Measurements from ENCODE around the gene SCARB1. TPM values are rescaled to one million over a fixed set of nuclear protein-coding genes. Genes with fewer than 3 reads are reported as not detected.

Gene SCARB1
- total and polyA plus RNA-seq, 4 donors, result 14.9 to 88.4 (median 56.2) TPM

DNA sequence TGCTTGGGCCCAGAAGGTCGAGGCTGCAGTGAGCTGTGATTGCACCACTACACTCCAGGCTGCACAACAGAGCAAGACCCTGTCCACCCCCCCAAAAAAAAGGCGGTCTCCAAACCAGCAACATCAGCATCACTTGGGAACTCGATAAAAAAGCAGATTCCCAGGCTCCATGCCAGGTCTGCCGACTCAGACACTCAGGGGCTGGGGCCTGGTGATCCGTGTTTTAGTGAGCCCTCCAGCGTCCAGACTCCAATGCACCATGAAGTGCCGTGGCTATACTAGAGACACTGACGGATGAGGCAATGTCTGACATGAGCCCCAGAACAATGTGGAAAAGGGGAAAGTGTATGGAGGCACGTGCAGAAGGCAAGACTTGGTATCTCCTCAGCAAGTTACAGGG lies 28.8 kb downstream of the SCARB1 start:
- Histone ChIP-seq H3K9me3 (ENCODE audit: control insufficient read depth, insufficient read depth, low read length) (peaks cover 3% of the 10 kb centered on the region), H3K27me3 (ENCODE audit: control insufficient read depth, insufficient read depth, low read length) (no peaks in the 10 kb centered on the region), H3K4me3 (ENCODE audit: low read depth, low read length) (no peak overlapping the region), H3K4me1 (ENCODE audit: control insufficient read depth, insufficient read depth, low read length) (peaks cover 34% of the 10 kb centered on the region), H3K36me3 (ENCODE audit: control insufficient read depth, insufficient read depth, low read length) (peaks cover 3% of the 10 kb centered on the region), H3K27ac (ENCODE audit: low read depth, low read length) (no peak overlapping the region)
- no peak for DNase-seq (ENCODE audit: low read depth in 4 of 6, low spot score in 6 of 6)
- 61% methylated on average over 8 of the region's 9 CpGs for WGBS (ENCODE audit: insufficient coverage)

DNA sequence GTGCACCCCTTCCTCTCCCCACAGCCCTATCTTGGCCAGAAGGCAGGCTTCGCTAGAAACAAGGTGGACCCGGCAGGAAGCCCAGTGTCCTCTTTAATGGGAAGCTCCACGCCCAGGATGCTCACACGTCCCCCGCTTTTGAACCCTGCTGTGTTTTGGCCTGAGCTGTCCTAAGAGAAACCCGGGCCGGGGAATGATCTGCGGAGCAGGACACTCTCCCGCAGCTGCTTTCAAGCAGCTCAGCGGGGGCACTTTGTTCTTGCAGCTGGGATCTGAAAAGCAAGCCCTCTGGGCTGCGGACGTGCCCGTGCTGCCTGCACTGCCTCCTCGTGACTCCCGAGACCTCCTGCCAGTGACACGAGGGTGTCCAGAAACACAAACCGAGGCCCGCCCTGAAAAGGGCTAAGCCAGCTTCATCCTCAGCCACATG lies 30.0 kb downstream of the SCARB1 start:
- Histone ChIP-seq H3K27ac (ENCODE audit: low read depth, low read length) (peak overlapping the region; percentile 61), H3K4me1 (ENCODE audit: control insufficient read depth, insufficient read depth, low read length) (peaks cover 38% of the 10 kb centered on the region), H3K36me3 (ENCODE audit: control insufficient read depth, insufficient read depth, low read length) (peaks cover 3% of the 10 kb centered on the region), H3K4me3 (ENCODE audit: low read depth, low read length) (no peak overlapping the region), H3K27me3 (ENCODE audit: control insufficient read depth, insufficient read depth, low read length) (no peaks in the 10 kb centered on the region), H3K9me3 (ENCODE audit: control insufficient read depth, insufficient read depth, low read length) (peaks cover 3% of the 10 kb centered on the region)
- WGBS (ENCODE audit: insufficient coverage), result 20% methylated on average over 18 of the region's 18 CpGs
- peak in 3 of 6 donors; percentile 13 to 80 (median 57) for DNase-seq (ENCODE audit: low read depth in 4 of 6, low spot score in 6 of 6)

- Histone ChIP-seq H3K27ac (ENCODE audit: low read depth, low read length) (no peak overlapping the region), H3K9me3 (ENCODE audit: control insufficient read depth, insufficient read depth, low read length) (peaks cover 3% of the 10 kb centered on the region)
- WGBS (ENCODE audit: insufficient coverage), result 59% methylated on average over 3 of the region's 4 CpGs
These were observed 30.8 kb downstream of the SCARB1 start for GRCh38 chr12:124832856-124833255.

GRCh38 chr12:124831590-124831989 lies 32.1 kb downstream of the SCARB1 start:
- no peak for DNase-seq (ENCODE audit: low read depth in 4 of 6, low spot score in 6 of 6)
- H3K4me1 ChIP-seq (ENCODE audit: control insufficient read depth, insufficient read depth, low read length), result peaks cover 23% of the 10 kb centered on the region
- 94% methylated on average over 8 of the region's 8 CpGs for WGBS (ENCODE audit: insufficient coverage)
- no peak overlapping the region for H3K4me3 ChIP-seq (ENCODE audit: low read depth, low read length)
- no peaks in the 10 kb centered on the region for H3K27me3 ChIP-seq (ENCODE audit: control insufficient read depth, insufficient read depth, low read length)
- H3K27ac ChIP-seq (ENCODE audit: low read depth, low read length), result peak overlapping the region; percentile 7
- H3K36me3 ChIP-seq (ENCODE audit: control insufficient read depth, insufficient read depth, low read length), result peaks cover 3% of the 10 kb centered on the region
- H3K9me3 ChIP-seq (ENCODE audit: control insufficient read depth, insufficient read depth, low read length), result peaks cover 3% of the 10 kb centered on the region

More at GRCh38 chr12:124832856-124833255, 30.8 kb downstream of the SCARB1 start:
- peaks cover 3% of the 10 kb centered on the region for H3K36me3 ChIP-seq (ENCODE audit: control insufficient read depth, insufficient read depth, low read length)
- no peak overlapping the region for H3K4me3 ChIP-seq (ENCODE audit: low read depth, low read length)
- H3K4me1 ChIP-seq (ENCODE audit: control insufficient read depth, insufficient read depth, low read length), result peaks cover 31% of the 10 kb centered on the region
- H3K27me3 ChIP-seq (ENCODE audit: control insufficient read depth, insufficient read depth, low read length), result no peaks in the 10 kb centered on the region
- DNase-seq (ENCODE audit: low read depth in 4 of 6, low spot score in 6 of 6), result no peak

DNA sequence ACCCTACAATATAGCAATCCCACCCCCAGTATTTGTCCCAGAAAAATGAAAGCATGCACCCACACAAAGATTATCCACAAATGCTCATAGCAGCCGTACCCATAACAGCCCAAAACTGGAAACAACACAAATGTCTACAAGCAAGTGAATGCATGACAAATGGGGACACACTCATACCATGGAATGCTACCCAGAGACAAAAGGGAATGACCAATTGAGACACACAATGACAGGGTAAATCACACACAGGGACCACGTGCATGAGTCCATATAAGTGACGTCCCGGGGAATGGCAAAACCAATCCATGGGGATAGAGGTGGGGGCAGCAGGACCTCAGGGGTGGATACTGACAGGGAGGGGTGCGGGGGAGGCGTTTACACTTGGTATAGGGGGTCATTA lies 33.4 kb downstream of the SCARB1 start:
- peaks cover 3% of the 10 kb centered on the region for H3K36me3 ChIP-seq (ENCODE audit: control insufficient read depth, insufficient read depth, low read length)
- H3K27ac ChIP-seq (ENCODE audit: low read depth, low read length), result no peak overlapping the region
- WGBS (ENCODE audit: insufficient coverage), result 93% methylated on average over 4 of the region's 6 CpGs
- no peaks in the 10 kb centered on the region for H3K27me3 ChIP-seq (ENCODE audit: control insufficient read depth, insufficient read depth, low read length)
- no peak for DNase-seq (ENCODE audit: low read depth in 4 of 6, low spot score in 6 of 6)
- no peak overlapping the region for H3K4me3 ChIP-seq (ENCODE audit: low read depth, low read length)
- H3K9me3 ChIP-seq (ENCODE audit: control insufficient read depth, insufficient read depth, low read length), result peaks cover 3% of the 10 kb centered on the region
- H3K4me1 ChIP-seq (ENCODE audit: control insufficient read depth, insufficient read depth, low read length), result peaks cover 20% of the 10 kb centered on the region

DNA sequence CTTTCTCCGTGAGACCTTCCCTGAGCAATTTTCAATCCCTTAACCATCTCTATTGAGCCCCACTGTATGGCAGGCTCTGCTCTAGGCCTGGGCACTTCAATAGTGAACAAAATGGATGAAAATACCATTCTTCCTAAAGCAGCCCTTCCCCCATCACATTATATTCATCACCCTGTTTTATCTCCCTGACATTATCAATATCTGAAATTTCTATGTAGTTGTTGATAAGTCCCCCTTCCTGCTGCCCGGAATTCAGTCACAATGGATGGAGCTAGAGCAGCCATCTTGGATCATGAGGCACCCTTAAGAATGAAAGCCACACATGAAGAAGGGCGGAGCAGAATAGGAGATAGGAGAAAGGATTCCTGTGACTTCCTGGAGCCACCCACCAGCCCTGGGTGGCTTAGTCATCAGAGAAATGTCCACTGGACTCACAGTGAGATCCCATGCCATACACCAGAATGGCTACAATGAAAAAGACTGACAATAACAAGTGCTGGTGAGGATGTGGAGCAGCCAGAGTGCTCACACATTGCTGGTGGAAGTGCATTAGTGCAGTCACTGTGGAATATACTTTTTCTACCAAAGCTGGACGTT lies 33.9 kb downstream of the SCARB1 start:
- no peak overlapping the region for H3K4me3 ChIP-seq (ENCODE audit: low read depth, low read length)
- peaks cover 3% of the 10 kb centered on the region for H3K9me3 ChIP-seq (ENCODE audit: control insufficient read depth, insufficient read depth, low read length)
- H3K27me3 ChIP-seq (ENCODE audit: control insufficient read depth, insufficient read depth, low read length), result no peaks in the 10 kb centered on the region
- peaks cover 18% of the 10 kb centered on the region for H3K4me1 ChIP-seq (ENCODE audit: control insufficient read depth, insufficient read depth, low read length)
- H3K27ac ChIP-seq (ENCODE audit: low read depth, low read length), result no peak overlapping the region
- DNase-seq (ENCODE audit: low read depth in 4 of 6, low spot score in 6 of 6), result no peak
- 92% methylated on average over 2 of the region's 4 CpGs for WGBS (ENCODE audit: insufficient coverage)
- H3K36me3 ChIP-seq (ENCODE audit: control insufficient read depth, insufficient read depth, low read length), result peaks cover 3% of the 10 kb centered on the region

GRCh38 chr12:124829008-124829707 lies 34.5 kb downstream of the SCARB1 start:
- Histone ChIP-seq H3K4me3 (ENCODE audit: low read depth, low read length) (no peak overlapping the region), H3K36me3 (ENCODE audit: control insufficient read depth, insufficient read depth, low read length) (peaks cover 3% of the 10 kb centered on the region), H3K4me1 (ENCODE audit: control insufficient read depth, insufficient read depth, low read length) (peaks cover 13% of the 10 kb centered on the region), H3K9me3 (ENCODE audit: control insufficient read depth, insufficient read depth, low read length) (peaks cover 3% of the 10 kb centered on the region), H3K27ac (ENCODE audit: low read depth, low read length) (no peak overlapping the region), H3K27me3 (ENCODE audit: control insufficient read depth, insufficient read depth, low read length) (no peaks in the 10 kb centered on the region)
- WGBS (ENCODE audit: insufficient coverage), result 85% methylated on average over 8 of the region's 9 CpGs
- no peak for DNase-seq (ENCODE audit: low read depth in 4 of 6, low spot score in 6 of 6)

GRCh38 chr12:124828264-124829007 lies 35.2 kb downstream of the SCARB1 start:
- DNase-seq (ENCODE audit: low read depth in 4 of 6, low spot score in 6 of 6), result no peak
- Histone ChIP-seq H3K4me3 (ENCODE audit: low read depth, low read length) (no peak overlapping the region), H3K9me3 (ENCODE audit: control insufficient read depth, insufficient read depth, low read length) (peaks cover 3% of the 10 kb centered on the region), H3K4me1 (ENCODE audit: control insufficient read depth, insufficient read depth, low read length) (peaks cover 6% of the 10 kb centered on the region), H3K27ac (ENCODE audit: low read depth, low read length) (no peak overlapping the region), H3K27me3 (ENCODE audit: control insufficient read depth, insufficient read depth, low read length) (no peaks in the 10 kb centered on the region), H3K36me3 (ENCODE audit: control insufficient read depth, insufficient read depth, low read length) (peaks cover 3% of the 10 kb centered on the region)
- WGBS (ENCODE audit: insufficient coverage), result 74% methylated on average over 14 of the region's 18 CpGs

DNA sequence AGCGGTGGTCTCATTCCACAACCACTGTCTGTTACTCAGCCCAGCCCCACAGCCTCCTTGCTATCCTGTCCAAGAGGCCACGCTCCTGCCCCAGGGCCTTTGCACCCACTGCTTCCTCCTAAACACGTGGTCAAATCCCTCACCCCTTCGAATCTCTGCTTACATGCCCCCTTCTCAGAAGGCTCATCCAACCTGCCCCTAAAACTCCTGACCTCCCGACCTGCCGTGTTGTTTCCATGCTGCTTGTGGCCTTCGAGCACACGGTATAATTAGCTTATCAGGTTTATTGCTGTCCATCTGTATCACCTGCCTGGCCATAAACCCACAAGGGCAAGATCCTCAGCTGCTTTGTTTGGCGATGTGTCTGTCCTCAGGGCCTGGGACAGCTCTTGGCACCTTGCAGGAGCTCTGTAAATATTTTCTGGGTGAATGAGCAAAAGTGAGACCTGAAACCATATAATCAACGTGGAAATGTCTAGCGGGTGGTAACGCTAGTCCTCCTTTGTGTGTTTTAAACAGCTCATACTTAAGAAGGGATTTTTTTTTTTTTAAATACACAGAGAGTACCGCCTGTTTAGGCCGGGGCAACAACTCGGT lies 36.0 kb downstream of the SCARB1 start:
- Histone ChIP-seq H3K4me1 (ENCODE audit: control insufficient read depth, insufficient read depth, low read length) (peaks cover 5% of the 10 kb centered on the region), H3K27ac (ENCODE audit: low read depth, low read length) (no peak overlapping the region), H3K27me3 (ENCODE audit: control insufficient read depth, insufficient read depth, low read length) (no peaks in the 10 kb centered on the region), H3K4me3 (ENCODE audit: low read depth, low read length) (no peak overlapping the region), H3K36me3 (ENCODE audit: control insufficient read depth, insufficient read depth, low read length) (peaks cover 3% of the 10 kb centered on the region), H3K9me3 (ENCODE audit: control insufficient read depth, insufficient read depth, low read length) (peaks cover 3% of the 10 kb centered on the region)
- DNase-seq (ENCODE audit: low read depth in 4 of 6, low spot score in 6 of 6), result no peak
- WGBS (ENCODE audit: insufficient coverage), result 74% methylated on average over 7 of the region's 15 CpGs
